ENCODE measurements around the gene VPS9D1. TPM values are rescaled to one million over a fixed set of nuclear protein-coding genes. Genes with fewer than 3 reads are reported as not detected.

VPS9D1 gene
- total RNA-seq, 4 donors from 2014 or later: 5.8 to 9.8 (median 7.0) TPM

- TF ChIP-seq CTCF (IDR thresholded peaks at IDR 0.05) (no peak), POLR2A (IDR thresholded peaks at IDR 0.05) (no peak)
- DNase-seq (ENCODE audit: low spot score in 2 of 2): no peak
- 81 to 88% methylated on average over 10 to 14 of the region's 14 CpGs for WGBS, 2 donors
- no peak overlapping the region for H3K4me3 ChIP-seq (ENCODE audit: low read depth, poor library complexity, severe bottlenecking)
- intact Hi-C loops (cut with DNase I; ENCODE audit: low total_unique reads): loop anchor here (5.0 to 10.0 kb wide), 2 partner anchors 86 to 158 kb away; no protein-coding TSS in a partner anchor
Observed at GRCh38 chr16:89706518-89707260, 14.0 kb downstream of the VPS9D1 start.

GRCh38 chr16:89705006-89705405 is 15.7 kb downstream of the VPS9D1 start:
- intact Hi-C loops (cut with DNase I; ENCODE audit: low total_unique reads): loop anchor here (5.0 to 10.0 kb wide), 2 partner anchors 87 to 160 kb away; no protein-coding TSS in a partner anchor
- TF ChIP-seq CTCF (IDR thresholded peaks at IDR 0.05): no peak
- TF ChIP-seq POLR2A (IDR thresholded peaks at IDR 0.05): no peak
- DNase-seq (ENCODE audit: low spot score in 2 of 2): no peak
- WGBS, 2 donors: 73 to 81% methylated on average over 15 of the region's 15 CpGs
- H3K4me3 ChIP-seq (ENCODE audit: low read depth, poor library complexity, severe bottlenecking): no peak overlapping the region

- DNase-seq (ENCODE audit: low spot score in 2 of 2): peak in 1 of 2 donors; percentile 81
- intact Hi-C loops (cut with DNase I; ENCODE audit: low total_unique reads): loop anchor here (10.0 kb wide), 1 partner anchor 161 kb away; no protein-coding TSS in a partner anchor
- TF ChIP-seq POLR2A (IDR thresholded peaks at IDR 0.05) (no peak), CTCF (IDR thresholded peaks at IDR 0.05) (no peak)
- H3K4me3 ChIP-seq (ENCODE audit: low read depth, poor library complexity, severe bottlenecking): no peak overlapping the region
- WGBS, 2 donors: 77 to 81% methylated on average over 13 of the region's 13 CpGs
Observed at GRCh38 chr16:89704281-89704680, 16.4 kb downstream of the VPS9D1 start.

- H3K4me3 ChIP-seq (ENCODE audit: low read depth, poor library complexity, severe bottlenecking): peak within 1 kb of the TSS; percentile 56
- peak in 1 of 3 donors; percentile 11 for TF ChIP-seq CTCF (IDR thresholded peaks at IDR 0.05)
- peak in 1 of 2 donors; percentile 57 for TF ChIP-seq POLR2A (IDR thresholded peaks at IDR 0.05)
- intact Hi-C loops (cut with DNase I; ENCODE audit: low total_unique reads): loop anchor here (10.0 kb wide), 1 partner anchor 163 kb away; no protein-coding TSS in a partner anchor
- peak; percentile 82 to 97 for DNase-seq (ENCODE audit: low spot score in 2 of 2)
- 3 to 5% methylated on average over 11 to 37 of the region's 97 CpGs for WGBS, 2 donors
Observed at GRCh38 chr16:89701425-89702406, 19.0 kb downstream of the VPS9D1 start, which contains the start of gene SPATA2L. Gene SPATA2L, minus strand, starts transcription at chr16:89701705. Its CDS starts 473 bp downstream, at chr16:89701232.

GRCh38 chr16:89700649-89701424 is 19.9 kb downstream of the VPS9D1 start:
- peak overlapping the region; percentile 56 for H3K4me3 ChIP-seq (ENCODE audit: low read depth, poor library complexity, severe bottlenecking)
- intact Hi-C loops (cut with DNase I; ENCODE audit: low total_unique reads): loop anchor here (10.0 kb wide), 1 partner anchor 164 kb away; no protein-coding TSS in a partner anchor
- WGBS, 2 donors: 3 to 4% methylated on average over 20 to 44 of the region's 78 CpGs
- TF ChIP-seq CTCF (IDR thresholded peaks at IDR 0.05): no peak
- no peak for TF ChIP-seq POLR2A (IDR thresholded peaks at IDR 0.05)
- DNase-seq (ENCODE audit: low spot score in 2 of 2): peak in 1 of 2 donors; percentile 89

All from lower leg skin (tissue), 4 donors.